GM12878 (cell line): ENCODE results near the gene CHMP3. TPM values are rescaled to one million over a fixed set of nuclear protein-coding genes. Genes with fewer than 3 reads are reported as not detected.

ENCODE experiments used
- ATAC-seq: fragments of 200-7000 bp; cut with Tn5 transposase; 3 replicates; pipeline ENCODE4 v1.9.1; 2020; ENCODE audit warnings: mild to moderate bottlenecking, moderate library complexity
- BruUV-seq: library from RNA; stranded (reverse); fragments of 400-500 nt; replicated peaks from 2 replicates; lab custom pipeline; 2021; lab: Mats Ljungman, UMichigan
- CTCF ChIA-PET: fragments of 300-600 bp; sonication (Branson Sonifier 250); formaldehyde crosslinking; extraction: SDS; loops from one replicate; lab custom pipeline; 2021; ENCODE audit warnings: inconsistent platforms; lab: Yijun Ruan, JAX
- POLR2A ChIA-PET: fragments of 350-600 bp; formaldehyde crosslinking; extraction: SDS; loops from one replicate; lab custom pipeline; 2021; ENCODE audit warnings: inconsistent platforms; lab: Charles Lee
- RAD21 ChIA-PET: fragments of 300-600 bp; sonication (Branson Sonifier 250); formaldehyde crosslinking; loops from one replicate; lab custom pipeline; 2023; ENCODE audit warnings: antibody characterized with exemption; ENCODE audit not compliant: unreplicated experiment; lab: Charles Lee
- SMC1A ChIA-PET: fragments of 300-600 bp; sonication (Branson Sonifier 250); formaldehyde crosslinking; loops from one replicate; lab custom pipeline; 2023; ENCODE audit not compliant: unreplicated experiment, uncharacterized antibody; lab: Charles Lee
- DNase-seq: peaks from one replicate; pipeline ENCODE4 v3.0.0-alpha.2; 2011; ENCODE audit warnings: low read depth, low spot score
- FAIRE-seq: peaks from 3 replicates; lab custom pipeline; 2011; peaks lifted over from hg19 to GRCh38; lab: Jason Lieb, UNC
- H2AFZ ChIP-seq: 2 replicates; pipeline ENCODE4 v1.6.0; 2011; ENCODE audit warnings: low read depth, low read length, control low read depth; ENCODE audit not compliant: control insufficient read depth
- H3K27ac ChIP-seq: 2 replicates; pipeline ENCODE4 v1.5.1; 2011; ENCODE audit warnings: control low read depth; ENCODE audit not compliant: control insufficient read depth, insufficient read depth
- H3K27me3 ChIP-seq, 2 experiments: replicated peaks in 1 of 2; 2 replicates each; pipeline versions ENCODE4 v1.6.0 to v1.6.1; 2011; ENCODE audit warnings: low read length in 1 of 2; ENCODE audit not compliant: control insufficient read depth in 2 of 2, insufficient read depth in 2 of 2
- H3K36me3 ChIP-seq, 2 experiments: 2 replicates each; pipeline ENCODE4 v1.5.1; 2011; ENCODE audit warnings: low read length in 1 of 2; ENCODE audit not compliant: control insufficient read depth in 2 of 2, insufficient read depth in 2 of 2
- H3K4me1 ChIP-seq: 2 replicates; pipeline ENCODE4 v1.6.1; 2011; ENCODE audit warnings: mild to moderate bottlenecking, low read length, moderate library complexity, mixed read lengths; ENCODE audit not compliant: control insufficient read depth, insufficient read depth
- H3K4me2 ChIP-seq: 2 replicates; pipeline ENCODE4 v1.6.0; 2011; ENCODE audit warnings: control low read depth; ENCODE audit not compliant: control insufficient read depth, insufficient read depth
- H3K4me3 ChIP-seq: fragments of 200-600 bp; sonication (generic); 2 replicates; pipeline ENCODE4 v1.5.1; 2016
- H3K79me2 ChIP-seq: 2 replicates; pipeline ENCODE4 v1.6.0; 2011; ENCODE audit warnings: low read length; ENCODE audit not compliant: control insufficient read depth, insufficient read depth
- H3K9ac ChIP-seq: 2 replicates; pipeline ENCODE4 v1.8.0; 2011; ENCODE audit warnings: low read length, control low read depth, mixed read lengths; ENCODE audit not compliant: control insufficient read depth, insufficient read depth
- H3K9me3 ChIP-seq: replicated peaks from 3 replicates; pipeline ENCODE4 v1.5.1; 2011; ENCODE audit warnings: mild to moderate bottlenecking, low read length; ENCODE audit not compliant: control insufficient read depth, insufficient read depth
- H4K20me1 ChIP-seq: 2 replicates; pipeline ENCODE4 v1.6.0; 2011; ENCODE audit not compliant: control insufficient read depth, insufficient read depth
- POLR2AphosphoS2 ChIP-seq: IDR thresholded peaks from 2 replicates; pipeline ENCODE4 v1.6.1; 2011; ENCODE audit warnings: low read depth, mild to moderate bottlenecking, low read length, improper control_type of control experiment, moderate library complexity
- POLR2AphosphoS5 ChIP-seq: IDR thresholded peaks from 2 replicates; pipeline ENCODE4 v1.6.1; 2011; ENCODE audit warnings: mild to moderate bottlenecking, low read length, inconsistent platforms
- WGBS: methylation state at CpG from one replicate; pipeline ENCODE4 v1.1.6; 2016; ENCODE audit warnings: low lambda C conversion rate; ENCODE audit not compliant: insufficient replicate concordance, insufficient coverage; ENCODE audit errors: missing lambda C conversion rate; 5-methylcytosine and 5-hydroxymethylcytosine counted together
- in situ Hi-C: fragments of 300-500 bp; cut with MboI; formaldehyde crosslinking; loops from 9 replicates; pipeline ENCODE4 v1.14.3; 2018; ENCODE audit warnings: mixed read lengths
- intact Hi-C: fragments of 100-400 bp; cut with micrococcal nuclease; formaldehyde crosslinking; loops from one replicate; pipeline ENCODE4 v1.14.2; 2022; ENCODE audit not compliant: unreplicated experiment
- polyA plus RNA-seq, 11 experiments: library from polyadenylated mRNA; depleted of rRNA in 4 of 11; unstranded in 6 of 11; stranded (reverse) in 5 of 11; fragments of >200 nt; fragmentation: Nextera tagmentation in 4 of 11; fragmentation: Illumina TruSeq in 1 of 11; extraction: Ambion mirVana in 4 of 11; extraction: Trizol in 1 of 11; gene quantifications; 1 replicate in 1 of 11; 2 replicates in 10 of 11; pipeline versions ENCODE4 v1.2.1 to v1.2.3, GENCODE V29; 2011 to 2016; ENCODE audit warnings: inconsistent platforms in 2 of 11, missing spikeins in 2 of 11, low read depth in 1 of 11
- total RNA-seq, 4 experiments: library from RNA; depleted of rRNA in 3 of 4; stranded (reverse); fragments of >200 nt in 3 of 4; fragmentation: Illumina TruSeq in 1 of 4; extraction: Trizol in 1 of 4; gene quantifications; 2 replicates each; pipeline versions ENCODE4 v1.2.1 to v1.2.3, GENCODE V29; 2013 to 2021
- TF ChIP-seq, protein P1 (sequence below): IDR thresholded peaks from 2 replicates; pipeline ENCODE4 v1.6.1; 2011; ENCODE audit warnings: borderline replicate concordance, low read depth, mild to moderate bottlenecking, moderate library complexity, low read length; ENCODE audit not compliant: insufficient read depth, poor library complexity, severe bottlenecking

CHMP3 gene
- total and polyA plus RNA-seq, 10 of the 15 experiments (the other 5 are each of a cell fraction or from before 2014, with no cell fraction given): 22.5 to 56.8 (median 32.5) TPM

DNA sequence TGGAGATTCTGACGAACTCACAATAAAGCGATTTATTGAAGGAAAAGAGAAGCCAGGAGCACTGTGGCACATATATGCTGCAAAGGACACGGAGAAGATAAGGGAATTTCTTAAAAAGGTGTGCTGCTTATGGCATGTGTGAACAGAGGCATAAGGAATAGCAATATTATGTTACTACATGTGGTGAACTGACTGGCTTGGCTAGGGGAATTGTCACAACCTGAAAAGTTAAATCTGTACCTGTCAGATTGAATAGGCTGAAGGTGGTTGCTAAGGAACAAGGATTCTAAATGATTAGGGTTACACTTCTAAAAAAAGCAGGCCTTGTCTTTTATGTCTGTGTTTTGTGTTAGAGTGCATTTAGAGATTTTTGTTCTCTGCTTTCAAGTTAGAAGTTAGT is 73.7 kb downstream of the CHMP3 start:
- no peak overlapping the region for H3K27ac ChIP-seq
- BruUV-seq: no TSS peak
- no peak overlapping the region for H2AFZ ChIP-seq
- TF ChIP-seq, protein P1, sequence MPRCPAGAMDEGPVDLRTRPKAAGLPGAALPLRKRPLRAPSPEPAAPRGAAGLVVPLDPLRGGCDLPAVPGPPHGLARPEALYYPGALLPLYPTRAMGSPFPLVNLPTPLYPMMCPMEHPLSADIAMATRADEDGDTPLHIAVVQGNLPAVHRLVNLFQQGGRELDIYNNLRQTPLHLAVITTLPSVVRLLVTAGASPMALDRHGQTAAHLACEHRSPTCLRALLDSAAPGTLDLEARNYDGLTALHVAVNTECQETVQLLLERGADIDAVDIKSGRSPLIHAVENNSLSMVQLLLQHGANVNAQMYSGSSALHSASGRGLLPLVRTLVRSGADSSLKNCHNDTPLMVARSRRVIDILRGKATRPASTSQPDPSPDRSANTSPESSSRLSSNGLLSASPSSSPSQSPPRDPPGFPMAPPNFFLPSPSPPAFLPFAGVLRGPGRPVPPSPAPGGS: no peak
- TF ChIP-seq POLR2AphosphoS2: peak; percentile 39; the same call in 1 of the 2 replicates
- H4K20me1 ChIP-seq: peaks cover 3% of the 10 kb centered on the region; the same call in 1 of the 2 replicates
- in situ Hi-C loops (no loop called here), intact Hi-C loops (no loop called here)
- H3K9ac ChIP-seq: no peak overlapping the region
- SMC1A ChIA-PET: no interaction called here
- FAIRE-seq (no peak), ATAC-seq (no peak), DNase-seq (no peak)
- H3K4me2 ChIP-seq: no peak overlapping the region
- 98% methylated on average over 3 of the region's 3 CpGs for WGBS
- peaks cover 6 to 78% of the 10 kb centered on the region in 2 experiments for H3K36me3 ChIP-seq
- H3K27me3 ChIP-seq: no peaks in the 10 kb centered on the region
- POLR2A ChIA-PET: no interaction called here
- no peaks in the 10 kb centered on the region; the same call in 2 of the 3 replicates for H3K9me3 ChIP-seq
- CTCF ChIA-PET: no interaction called here
- RAD21 ChIA-PET: no interaction called here
- no peak overlapping the region for H3K4me3 ChIP-seq
- H3K4me1 ChIP-seq: no peaks in the 10 kb centered on the region
- H3K79me2 ChIP-seq: no peaks in the 10 kb centered on the region

DNA sequence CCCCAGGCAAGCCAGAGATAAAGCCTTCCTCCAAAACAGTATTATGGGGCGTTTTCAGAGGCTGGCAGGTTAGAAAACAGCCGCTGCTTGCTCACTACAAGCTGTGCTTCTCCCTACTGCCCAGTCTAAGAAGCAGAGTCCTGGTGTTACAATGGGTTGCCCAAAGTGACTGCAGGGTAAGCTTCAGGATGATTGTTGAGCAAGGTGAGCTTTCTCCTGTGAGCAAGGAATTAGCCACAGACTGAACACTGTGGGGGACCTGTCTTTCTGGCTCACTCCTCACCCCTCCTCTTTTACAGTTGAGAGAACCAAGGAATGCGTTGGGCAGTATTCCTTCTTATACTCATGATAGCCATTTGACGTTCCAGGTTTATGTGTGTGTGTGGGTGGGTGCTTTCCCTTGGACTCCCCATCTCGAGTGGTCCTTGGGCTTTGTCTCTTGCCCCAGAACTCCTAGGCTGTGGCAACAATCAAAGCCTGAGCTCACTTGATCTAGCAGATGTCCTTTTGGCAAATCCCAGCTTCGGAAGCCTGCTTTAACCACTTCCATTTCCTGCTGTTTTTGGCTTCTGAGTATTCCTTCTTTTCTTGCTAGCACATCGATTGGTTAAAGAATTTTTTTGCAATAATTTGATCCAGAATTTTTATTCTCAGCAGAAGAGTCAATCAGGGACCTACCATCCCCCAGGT is 74.5 kb downstream of the CHMP3 start:
- no peak for ATAC-seq
- in situ Hi-C loops (no loop called here), intact Hi-C loops (no loop called here)
- no peaks in the 10 kb centered on the region for H3K27me3 ChIP-seq
- DNase-seq: no peak
- no peak for TF ChIP-seq POLR2AphosphoS2
- peak; percentile 70; the same call in 1 of the 2 replicates for TF ChIP-seq POLR2AphosphoS5
- POLR2A ChIA-PET: interaction anchor here (1.0 kb wide), 1 partner anchor 9 kb away, joined by 3 read pairs; no protein-coding TSS in a partner anchor
- no peaks in the 10 kb centered on the region for H3K9me3 ChIP-seq
- RAD21 ChIA-PET: interaction anchor here (0.7 kb wide), 1 partner anchor 9 kb away, joined by 3 read pairs; no protein-coding TSS in a partner anchor
- no peak for FAIRE-seq
- peaks cover 3% of the 10 kb centered on the region; the same call in 1 of the 2 replicates for H4K20me1 ChIP-seq
- no peak overlapping the region for H2AFZ ChIP-seq
- SMC1A ChIA-PET: interaction anchor here (0.9 to 1.1 kb wide), 3 partner anchors 116 to 280 kb away, joined by 3 to 5 read pairs (median 4); no protein-coding TSS in a partner anchor
- 79% methylated on average over 7 of the region's 7 CpGs for WGBS
- no peak overlapping the region for H3K4me2 ChIP-seq
- H3K27ac ChIP-seq: no peak overlapping the region
- H3K36me3 ChIP-seq: peaks cover 6 to 83% of the 10 kb centered on the region in 2 experiments
- no TSS peak for BruUV-seq
- CTCF ChIA-PET: no interaction called here
- H3K9ac ChIP-seq: no peak overlapping the region
- no peaks in the 10 kb centered on the region for H3K4me1 ChIP-seq
- no peaks in the 10 kb centered on the region for H3K79me2 ChIP-seq
- H3K4me3 ChIP-seq: no peak overlapping the region
